Upper lobe of left lung (tissue), 6 donors: ENCODE results near the gene ACRBP. TPM values are rescaled to one million over a fixed set of nuclear protein-coding genes. Genes with fewer than 3 reads are reported as not detected.

Experiments
- ATAC-seq, 2 donors: fragments of 200-7000 bp; cut with Tn5 transposase; one replicate each; pipeline ENCODE4 v1.9.1; 2022; ENCODE audit warnings: mild to moderate bottlenecking in 2 of 2, moderate library complexity in 2 of 2; ENCODE audit not compliant: low FRiP score in 2 of 2
- DNase-seq, 2 donors: peaks; one replicate each; pipeline ENCODE4 v3.0.0-alpha.2; 2019 to 2020
- H3K27ac ChIP-seq, 4 donors: fragments of 200-600 bp; sonication (generic); one replicate each; pipeline ENCODE4 v1.5.1; 2016 to 2019
- H3K27me3 ChIP-seq, 4 donors: fragments of 200-600 bp; sonication (generic); one replicate each; pipeline ENCODE4 v1.5.1; 2017 to 2019
- H3K36me3 ChIP-seq, 4 donors: fragments of 200-600 bp; sonication (generic); one replicate each; pipeline ENCODE4 v1.5.1; 2016 to 2019
- H3K4me1 ChIP-seq, 4 donors: fragments of 200-600 bp; sonication (generic); one replicate each; pipeline ENCODE4 v1.5.1; 2018 to 2019
- H3K4me3 ChIP-seq, 4 donors: fragments of 200-600 bp; sonication (generic); one replicate each; pipeline ENCODE4 v1.5.1; 2017 to 2019; ENCODE audit warnings: mild to moderate bottlenecking in 2 of 4, moderate library complexity in 1 of 4
- H3K9me3 ChIP-seq, 4 donors: fragments of 200-600 bp; sonication (generic); one replicate each; pipeline ENCODE4 v1.5.1; 2018 to 2019
- EP300 ChIP-seq, 4 donors: sonication (generic); formaldehyde crosslinking; IDR thresholded peaks; one replicate each; pipeline ENCODE4 v1.5.1; 2017; ENCODE audit warnings: antibody characterized with exemption in 4 of 4, control low read depth in 2 of 4
- POLR2A ChIP-seq, 4 donors: fragments of 450-650 bp; IDR thresholded peaks; one replicate each; pipeline ENCODE4 v1.5.1; 2016 to 2017; ENCODE audit warnings: antibody characterized with exemption in 4 of 4, mild to moderate bottlenecking in 2 of 4
- POLR2AphosphoS5 ChIP-seq, 2 donors: sonication (generic); formaldehyde crosslinking; IDR thresholded peaks; one replicate each; pipeline ENCODE4 v1.5.1; 2017; ENCODE audit warnings: antibody characterized with exemption in 2 of 2
- WGBS, 2 donors: methylation state at CpG; one replicate each; pipeline ENCODE4 v1.1.5; 2017 to 2018; 5-methylcytosine and 5-hydroxymethylcytosine counted together
- total RNA-seq, 6 donors: library from RNA; depleted of rRNA in 4 of 6; stranded (reverse); fragments of >200 nt in 4 of 6; gene quantifications; one replicate each; pipeline versions ENCODE4 v1.1.0 to v1.2.1, GENCODE V29; 2016 to 2021
- TF ChIP-seq, protein P1 (sequence below), 6 experiments: fragments of 450-650 bp in 4 of 6; fragments of 200-600 bp in 2 of 6; sonication (generic) in 2 of 6; IDR thresholded peaks; one replicate each; pipeline ENCODE4 v1.5.1; 2016 to 2019; ENCODE audit warnings: antibody characterized with exemption in 6 of 6
- donor health status: DM: no; HTN: no; CAD: no; lungs with moderate emphysema.
- donor health status: DM: no; HTN: yes; CAD: no; lungs with severe emphysema.

ACRBP gene
- total RNA-seq, 6 donors from 2014 or later, result 1.8 to 12.6 (median 5.9) TPM

DNA sequence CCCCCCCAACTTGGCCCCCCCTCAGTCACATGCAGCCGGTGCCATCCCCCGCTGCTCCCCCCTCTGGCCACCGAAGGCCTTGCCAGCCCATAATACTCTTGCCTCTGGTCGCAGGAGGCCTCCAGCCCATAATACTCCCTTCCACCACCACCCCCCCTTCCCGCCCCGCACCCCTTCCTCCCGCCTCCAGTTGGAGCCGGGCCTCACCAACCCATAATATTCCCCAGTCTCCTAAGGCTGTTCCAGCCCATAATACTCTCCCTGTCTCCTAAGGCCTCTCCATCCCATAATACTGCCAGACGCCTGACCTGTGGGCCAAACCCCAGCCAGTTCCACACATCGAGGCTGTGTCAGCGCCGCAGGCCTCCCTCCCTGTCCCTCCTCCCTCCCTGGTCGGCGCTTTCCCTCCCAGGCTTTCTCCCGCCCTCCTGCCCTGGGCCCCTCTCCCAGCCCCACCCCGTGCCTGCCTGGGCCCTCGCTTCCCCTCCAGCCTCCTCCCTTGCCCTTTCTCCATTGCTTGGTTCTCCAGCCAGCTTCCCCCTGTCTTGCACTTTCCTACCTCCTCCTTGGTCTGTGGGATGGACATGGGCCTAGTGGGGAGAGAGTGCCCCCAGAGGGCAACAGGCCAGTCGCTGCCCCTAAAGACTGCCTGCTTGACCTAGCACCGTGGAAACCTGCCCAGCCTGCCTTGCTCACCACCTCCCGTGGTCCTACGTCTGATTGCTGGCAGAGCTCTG, 33.3 kb downstream of the ACRBP start:
- H3K4me3 ChIP-seq, result peak overlapping the region in 2 of 4 donors; percentile 5 to 31
- DNase-seq (peak; percentile 87 to 90), ATAC-seq (peak; percentile 90 to 93)
- H3K27ac ChIP-seq, result peak overlapping the region; percentile 69 to 97 (median 92)
- H3K4me1 ChIP-seq, result peaks cover 28 to 37% (median 33%) of the 10 kb centered on the region in 4 donors
- no peaks in the 10 kb centered on the region for H3K9me3 ChIP-seq
- H3K27me3 ChIP-seq, result no peaks in the 10 kb centered on the region
- 7 to 8% methylated on average over 13 to 18 of the region's 21 CpGs for WGBS, 2 donors
- no peaks in the 10 kb centered on the region for H3K36me3 ChIP-seq
- peak in 1 of 4 donors; percentile 38 for TF ChIP-seq POLR2A (IDR thresholded peaks at IDR 0.05)
- TF ChIP-seq, protein P1, sequence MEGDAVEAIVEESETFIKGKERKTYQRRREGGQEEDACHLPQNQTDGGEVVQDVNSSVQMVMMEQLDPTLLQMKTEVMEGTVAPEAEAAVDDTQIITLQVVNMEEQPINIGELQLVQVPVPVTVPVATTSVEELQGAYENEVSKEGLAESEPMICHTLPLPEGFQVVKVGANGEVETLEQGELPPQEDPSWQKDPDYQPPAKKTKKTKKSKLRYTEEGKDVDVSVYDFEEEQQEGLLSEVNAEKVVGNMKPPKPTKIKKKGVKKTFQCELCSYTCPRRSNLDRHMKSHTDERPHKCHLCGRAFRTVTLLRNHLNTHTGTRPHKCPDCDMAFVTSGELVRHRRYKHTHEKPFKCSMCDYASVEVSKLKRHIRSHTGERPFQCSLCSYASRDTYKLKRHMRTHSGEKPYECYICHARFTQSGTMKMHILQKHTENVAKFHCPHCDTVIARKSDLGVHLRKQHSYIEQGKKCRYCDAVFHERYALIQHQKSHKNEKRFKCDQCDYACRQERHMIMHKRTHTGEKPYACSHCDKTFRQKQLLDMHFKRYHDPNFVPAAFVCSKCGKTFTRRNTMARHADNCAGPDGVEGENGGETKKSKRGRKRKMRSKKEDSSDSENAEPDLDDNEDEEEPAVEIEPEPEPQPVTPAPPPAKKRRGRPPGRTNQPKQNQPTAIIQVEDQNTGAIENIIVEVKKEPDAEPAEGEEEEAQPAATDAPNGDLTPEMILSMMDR (IDR thresholded peaks at IDR 0.05), result peak in 2 of 6 experiments; percentile 17 to 18
- TF ChIP-seq POLR2AphosphoS5 (IDR thresholded peaks at IDR 0.05), result peak; percentile 27 to 63
- TF ChIP-seq EP300 (IDR thresholded peaks at IDR 0.05), result no peak

DNA sequence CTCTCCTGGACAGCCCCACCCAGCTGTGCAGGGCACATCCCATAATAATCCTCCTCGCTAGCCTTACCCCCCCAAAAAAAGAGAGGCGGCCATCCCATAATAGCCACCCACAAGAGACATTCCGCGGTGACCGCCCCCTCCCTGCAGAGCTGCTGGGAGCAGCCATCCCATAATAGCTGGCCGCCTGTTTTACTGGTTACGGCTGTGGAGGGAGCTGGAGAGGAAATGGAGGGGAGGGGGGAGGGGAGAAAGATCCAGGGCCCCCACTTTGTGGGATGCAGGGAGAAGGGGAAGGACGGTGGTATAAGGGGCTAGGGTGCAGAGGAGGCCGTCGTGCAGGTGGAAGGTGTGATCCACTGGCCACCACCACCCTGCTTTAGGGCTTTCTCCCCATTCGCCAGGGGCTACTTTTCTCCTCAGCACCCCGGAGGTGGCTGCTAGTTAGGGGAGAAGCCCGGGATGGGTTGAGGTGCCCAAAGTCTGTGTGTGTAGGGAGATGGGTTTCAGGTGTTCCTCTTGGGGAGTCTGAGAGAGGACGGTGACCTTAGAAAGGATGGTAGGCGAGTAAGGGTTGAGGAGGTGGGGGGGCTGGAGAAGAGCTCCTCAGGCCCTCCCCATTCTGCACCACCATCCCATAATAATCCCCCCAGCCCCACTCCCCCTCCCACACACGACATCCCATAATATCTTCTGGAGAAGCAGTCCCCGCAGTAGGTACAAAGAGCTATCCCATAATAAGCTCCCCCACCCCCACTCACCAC, 34.0 kb downstream of the ACRBP start:
- ATAC-seq, result peak; percentile 30 to 58

DNA sequence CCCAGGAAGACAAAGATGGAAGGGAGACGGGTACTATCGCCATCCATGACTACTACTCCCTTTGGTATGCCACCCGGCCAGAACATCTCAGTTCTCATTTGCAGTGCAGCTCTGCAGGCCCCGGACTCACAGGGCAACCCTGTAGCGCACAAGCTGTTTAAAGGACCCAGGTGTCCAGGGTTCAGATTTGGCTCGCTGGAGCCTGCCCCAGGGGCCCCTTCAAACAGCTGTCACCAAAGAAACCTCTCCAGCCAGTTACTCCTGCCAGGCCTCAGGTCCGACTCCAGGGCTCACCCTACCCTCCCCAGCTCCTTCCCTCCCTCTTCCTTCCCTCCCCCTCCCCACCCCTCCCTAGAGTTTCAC, 34.6 kb downstream of the ACRBP start:
- Histone ChIP-seq H3K4me3 (peak overlapping the region in 2 of 4 donors; percentile 21 to 31), H3K27me3 (no peaks in the 10 kb centered on the region), H3K9me3 (no peaks in the 10 kb centered on the region), H3K27ac (peak overlapping the region; percentile 69 to 97 (median 92)), H3K36me3 (no peaks in the 10 kb centered on the region), H3K4me1 (peaks cover 23 to 34% (median 32%) of the 10 kb centered on the region in 4 donors)
- 29 to 32% methylated on average over 7 of the region's 7 CpGs for WGBS, 2 donors
- TF ChIP-seq, protein P1 (IDR thresholded peaks at IDR 0.05), result no peak
- TF ChIP-seq POLR2AphosphoS5 (IDR thresholded peaks at IDR 0.05), result no peak
- no peak for TF ChIP-seq POLR2A (IDR thresholded peaks at IDR 0.05)
- TF ChIP-seq EP300 (IDR thresholded peaks at IDR 0.05), result no peak
- DNase-seq, result no peak
- ATAC-seq, result no peak

More for the DNA sequence above, 34.0 kb downstream of the ACRBP start:
- 3 to 7% methylated on average over 13 to 17 of the region's 17 CpGs for WGBS, 2 donors
- Histone ChIP-seq H3K36me3 (no peaks in the 10 kb centered on the region), H3K27ac (peak overlapping the region; percentile 69 to 97 (median 92)), H3K27me3 (no peaks in the 10 kb centered on the region), H3K4me1 (peaks cover 26 to 33% (median 30%) of the 10 kb centered on the region in 4 donors), H3K4me3 (peak overlapping the region in 3 of 4 donors; percentile 5 to 31 (median 21)), H3K9me3 (no peaks in the 10 kb centered on the region)
- peak in 1 of 2 donors; percentile 75 for DNase-seq
- TF ChIP-seq, protein P1 (IDR thresholded peaks at IDR 0.05), result no peak
- TF ChIP-seq POLR2AphosphoS5 (IDR thresholded peaks at IDR 0.05), result peak in 1 of 2 donors; percentile 16
- peak in 1 of 4 donors; percentile 6 for TF ChIP-seq POLR2A (IDR thresholded peaks at IDR 0.05)
- TF ChIP-seq EP300 (IDR thresholded peaks at IDR 0.05), result no peak

DNA sequence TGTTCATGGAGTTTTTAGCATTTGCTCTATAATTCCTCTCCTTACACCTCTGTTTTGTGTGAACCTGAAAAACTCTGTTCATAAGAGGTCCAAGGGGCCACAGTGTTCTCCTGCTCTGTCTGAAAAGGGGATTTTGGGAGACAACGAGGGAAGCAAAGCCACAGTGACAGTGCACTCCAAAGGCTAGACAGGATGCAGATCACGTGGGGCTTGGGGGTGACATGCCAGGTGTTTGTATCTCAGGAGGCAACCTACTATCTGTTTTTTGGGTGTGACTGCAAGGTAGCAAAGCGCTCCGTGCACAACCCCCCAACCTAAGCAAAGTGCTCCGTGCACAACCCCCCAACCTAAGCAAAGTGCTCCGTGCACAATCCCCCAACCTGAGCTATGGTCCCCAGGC, 35.0 kb downstream of the ACRBP start:
- Histone ChIP-seq H3K36me3 (no peaks in the 10 kb centered on the region), H3K4me3 (no peak overlapping the region), H3K27me3 (no peaks in the 10 kb centered on the region), H3K27ac (peak overlapping the region; percentile 69 to 97 (median 92)), H3K9me3 (no peaks in the 10 kb centered on the region), H3K4me1 (peaks cover 23 to 35% (median 31%) of the 10 kb centered on the region in 4 donors)
- ATAC-seq, result no peak
- no peak for DNase-seq
- TF ChIP-seq POLR2AphosphoS5 (IDR thresholded peaks at IDR 0.05), result no peak
- no peak for TF ChIP-seq EP300 (IDR thresholded peaks at IDR 0.05)
- TF ChIP-seq, protein P1 (IDR thresholded peaks at IDR 0.05), result no peak
- TF ChIP-seq POLR2A (IDR thresholded peaks at IDR 0.05), result no peak
- 42 to 65% methylated on average over 3 to 6 of the region's 6 CpGs for WGBS, 2 donors
